HG03565 (cell line): ENCODE measurements around the gene ALDH3B1.

Source experiments
- ATAC-seq: cut with Tn5 transposase; IDR thresholded peaks from one replicate; pipeline ENCODE4 v1.9.1; 2021; ENCODE audit warnings: mild to moderate bottlenecking, moderate library complexity; ENCODE audit not compliant: unreplicated experiment

The ALDH3B1 gene

DNA sequence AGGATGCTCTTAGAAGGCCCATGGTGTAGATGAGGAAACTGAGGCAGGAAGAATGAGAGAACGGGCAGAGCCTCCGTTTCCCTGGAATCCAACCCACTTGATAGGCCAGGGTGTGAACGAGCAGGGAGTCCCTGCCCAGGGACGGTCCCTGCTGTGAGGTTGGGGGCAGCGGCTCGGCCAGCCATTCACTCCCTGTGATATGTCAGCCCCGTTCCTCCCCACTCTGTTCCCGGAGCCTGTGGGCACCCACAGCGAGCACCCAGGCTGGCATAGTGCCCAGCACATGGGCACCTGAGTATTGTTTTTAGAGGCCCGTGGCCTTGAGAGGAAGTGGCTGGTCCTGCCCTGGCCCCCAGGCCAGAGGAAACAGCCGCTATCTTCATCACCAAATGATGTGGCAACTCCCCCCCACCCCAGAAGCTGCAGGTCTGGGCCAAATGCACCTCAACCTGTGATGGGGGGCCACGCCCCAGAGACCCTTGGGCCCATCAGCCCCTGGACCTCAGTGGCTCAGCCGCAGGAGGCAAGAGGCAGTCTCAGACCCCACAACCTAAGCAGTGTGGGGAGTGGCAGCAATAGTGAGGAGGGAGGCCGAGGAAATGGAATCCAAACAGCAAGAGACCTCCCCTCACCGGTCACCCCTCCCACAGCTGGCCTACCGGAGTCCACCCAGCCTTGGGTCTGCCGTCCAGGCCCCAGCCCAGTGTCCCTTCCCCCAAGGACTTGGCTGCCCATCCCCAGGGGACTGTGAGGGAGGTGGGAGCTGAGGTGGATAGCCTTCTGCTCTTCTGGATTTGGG lies 2.1 kb downstream of the ALDH3B1 start:
- no peak for ATAC-seq

DNA sequence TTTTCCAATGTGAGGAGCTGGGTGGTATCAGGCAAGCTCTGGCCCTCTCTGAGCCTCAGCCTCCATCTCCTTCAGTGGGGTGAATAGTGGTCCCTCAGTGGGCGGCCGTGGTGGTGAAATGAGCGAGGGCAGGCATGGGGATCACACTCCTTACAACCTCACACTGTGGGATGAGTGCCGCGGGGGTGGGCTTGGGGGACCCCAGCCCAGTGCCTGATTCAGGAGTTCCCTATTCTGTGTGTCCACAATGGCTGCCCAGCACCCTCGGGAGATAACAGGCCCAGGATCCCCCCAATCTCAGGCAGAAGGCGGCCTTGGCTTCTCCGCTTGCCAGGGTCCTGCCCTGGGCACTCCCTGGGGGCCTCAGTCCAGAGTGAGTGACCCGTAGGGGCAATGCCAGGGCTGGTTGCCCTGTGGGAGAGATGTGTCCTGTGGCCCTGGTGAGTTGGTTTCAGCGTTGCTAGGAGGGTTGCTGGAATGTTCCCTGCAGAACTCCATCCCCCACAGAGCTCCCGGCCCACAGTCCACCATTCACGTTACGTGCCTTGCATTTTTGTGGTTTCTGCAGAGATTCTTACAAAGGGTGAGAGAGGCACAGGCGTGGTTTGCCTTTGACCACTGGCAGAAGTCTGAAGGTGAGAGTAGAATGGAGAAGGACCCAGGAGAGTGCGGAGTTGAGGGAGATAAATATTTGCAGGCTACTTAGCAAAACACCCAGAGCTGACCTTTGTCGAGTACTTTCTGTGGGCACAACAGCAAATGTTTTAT lies 2.9 kb downstream of the ALDH3B1 start:
- ATAC-seq: no peak

DNA sequence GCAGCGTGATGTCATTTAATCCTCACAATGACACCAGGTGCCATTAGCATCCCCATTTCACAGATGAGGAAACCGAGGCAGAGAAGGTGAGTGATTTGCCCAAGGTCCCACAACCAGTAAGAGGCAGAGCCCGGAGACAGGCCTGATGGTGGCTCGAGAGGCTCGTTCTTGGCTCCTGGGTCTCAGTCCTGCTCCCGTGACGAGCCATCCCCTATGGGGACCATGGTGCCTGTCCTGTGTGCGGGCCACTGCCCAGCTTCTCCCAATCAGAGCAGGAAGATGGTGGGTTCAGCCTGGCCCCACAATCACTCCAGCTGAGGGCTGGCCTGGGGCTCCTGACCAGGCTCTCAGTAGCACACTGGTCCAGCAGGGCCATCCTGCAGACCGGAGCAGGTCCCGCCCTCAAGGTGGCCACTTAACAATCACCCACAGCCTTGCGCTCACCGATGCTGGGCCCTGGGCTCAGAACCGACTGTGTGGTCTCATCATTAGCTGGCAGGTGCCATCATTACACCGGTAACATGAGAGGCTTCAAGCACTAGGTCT lies 3.6 kb downstream of the ALDH3B1 start:
- ATAC-seq: no peak

DNA sequence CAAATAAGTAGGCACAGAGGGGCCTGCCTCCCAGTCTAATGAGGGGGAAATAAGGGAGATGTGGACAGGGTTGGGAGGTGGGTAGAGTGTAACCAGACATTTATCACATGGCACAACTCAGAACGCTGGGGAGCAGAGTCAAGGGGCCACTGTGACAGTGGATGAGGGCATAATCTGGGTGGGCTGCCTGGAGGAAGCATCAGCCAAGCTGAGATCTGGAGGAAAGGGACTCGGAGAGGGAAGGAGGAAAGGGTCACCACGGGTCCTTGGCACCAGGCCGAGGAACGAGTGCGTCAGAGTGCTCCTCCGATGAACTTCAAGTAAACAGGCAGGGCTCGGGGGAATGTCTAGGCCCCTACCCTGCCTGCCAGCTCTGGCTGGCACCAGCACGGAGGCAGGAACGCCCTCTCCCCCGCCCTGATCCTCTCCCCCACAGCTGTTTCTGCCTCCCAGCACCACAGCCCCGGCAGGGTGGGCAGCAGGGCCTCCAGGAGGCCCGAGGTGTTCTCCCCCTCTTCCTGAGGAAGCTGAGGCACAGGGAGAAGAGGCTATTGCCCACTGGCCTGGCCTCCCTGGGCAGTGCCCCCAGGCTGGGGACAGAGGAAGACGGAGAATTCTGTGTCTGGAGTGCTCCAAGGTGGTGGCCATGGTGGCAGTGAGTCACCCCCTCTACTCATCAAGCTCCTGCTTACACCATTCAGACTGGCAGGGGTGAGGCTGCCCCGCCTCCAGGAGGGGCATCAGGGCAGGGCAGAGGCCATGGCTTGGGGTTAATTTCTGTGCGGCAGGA lies 4.2 kb downstream of the ALDH3B1 start:
- ATAC-seq: no peak

DNA sequence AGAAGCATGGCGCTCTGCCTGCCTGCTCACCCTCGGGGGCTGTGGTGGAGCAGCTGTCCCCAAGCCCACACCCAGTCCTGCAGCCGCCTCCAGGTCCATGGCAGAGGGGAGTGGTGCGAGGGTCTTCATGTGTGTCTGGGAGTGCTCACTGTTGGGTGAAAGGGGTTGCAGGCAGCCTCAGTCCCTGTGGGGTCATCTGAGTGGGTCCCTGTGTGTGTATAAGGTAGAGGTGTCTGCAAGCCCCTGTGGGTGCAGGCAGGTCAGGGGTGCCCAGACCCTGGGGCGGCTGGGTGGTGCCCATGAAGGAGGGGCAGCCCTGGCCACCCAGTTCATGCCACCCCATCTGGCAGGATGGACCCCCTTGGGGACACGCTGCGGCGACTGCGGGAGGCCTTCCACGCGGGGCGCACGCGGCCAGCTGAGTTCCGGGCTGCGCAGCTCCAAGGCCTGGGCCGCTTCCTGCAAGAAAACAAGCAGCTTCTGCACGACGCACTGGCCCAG lies 4.9 kb downstream of the ALDH3B1 start:
- no peak for ATAC-seq

DNA sequence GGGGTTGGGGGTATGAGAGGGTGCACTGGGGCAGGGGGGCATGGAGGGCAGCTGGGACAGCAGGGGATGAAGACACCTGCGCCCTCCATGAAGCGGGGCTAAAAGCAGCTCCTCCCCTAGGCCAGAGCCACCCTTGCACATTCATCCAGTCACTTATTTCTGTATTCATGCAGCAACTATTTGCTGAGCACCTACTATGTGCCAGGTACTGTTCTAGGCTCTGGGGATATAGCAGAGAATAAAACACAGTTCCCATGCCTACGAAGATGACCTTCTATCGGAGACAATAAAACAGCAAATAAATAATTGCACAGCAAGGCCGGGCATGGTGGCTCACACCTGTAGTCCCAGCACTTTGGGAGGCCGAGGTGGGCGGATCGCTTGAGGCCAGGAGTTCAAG lies 5.3 kb downstream of the ALDH3B1 start:
- no peak for ATAC-seq

DNA sequence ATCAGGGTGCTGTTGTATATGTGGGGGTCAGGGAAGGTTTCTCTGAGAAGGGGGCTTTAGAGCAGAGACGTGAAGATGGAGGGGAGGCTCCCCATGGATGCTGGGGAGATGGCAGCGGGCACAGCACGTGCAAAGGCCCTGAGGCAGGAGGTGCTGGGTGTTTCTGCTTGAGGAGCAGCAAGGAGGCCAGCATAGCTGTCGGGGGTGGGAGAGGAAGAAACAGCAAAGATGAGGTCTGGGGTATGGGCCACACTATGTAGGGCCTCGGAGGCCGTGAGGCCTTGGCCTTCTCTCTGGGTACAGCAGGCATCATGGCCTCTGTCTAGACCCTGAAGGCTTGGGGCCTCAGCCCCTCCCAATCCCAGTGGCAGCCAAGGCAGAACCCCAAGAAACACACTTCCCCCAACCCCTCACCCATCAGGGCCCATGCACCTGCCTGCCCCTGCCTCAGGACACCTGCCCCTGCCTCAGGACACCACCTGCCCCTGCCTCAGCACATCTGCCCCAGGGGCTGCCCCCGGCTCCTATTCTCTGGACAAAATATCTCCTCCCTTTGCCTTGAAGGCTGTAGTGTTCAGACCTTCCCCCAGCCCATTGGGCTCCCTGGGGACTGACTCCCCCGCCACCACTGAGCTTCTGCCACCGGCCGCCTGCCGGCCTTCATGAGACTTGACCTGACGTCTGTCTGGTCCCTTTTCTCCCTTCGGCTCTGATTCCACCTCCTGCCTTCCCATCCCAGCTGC lies 6.2 kb downstream of the ALDH3B1 start:
- ATAC-seq: no peak

DNA sequence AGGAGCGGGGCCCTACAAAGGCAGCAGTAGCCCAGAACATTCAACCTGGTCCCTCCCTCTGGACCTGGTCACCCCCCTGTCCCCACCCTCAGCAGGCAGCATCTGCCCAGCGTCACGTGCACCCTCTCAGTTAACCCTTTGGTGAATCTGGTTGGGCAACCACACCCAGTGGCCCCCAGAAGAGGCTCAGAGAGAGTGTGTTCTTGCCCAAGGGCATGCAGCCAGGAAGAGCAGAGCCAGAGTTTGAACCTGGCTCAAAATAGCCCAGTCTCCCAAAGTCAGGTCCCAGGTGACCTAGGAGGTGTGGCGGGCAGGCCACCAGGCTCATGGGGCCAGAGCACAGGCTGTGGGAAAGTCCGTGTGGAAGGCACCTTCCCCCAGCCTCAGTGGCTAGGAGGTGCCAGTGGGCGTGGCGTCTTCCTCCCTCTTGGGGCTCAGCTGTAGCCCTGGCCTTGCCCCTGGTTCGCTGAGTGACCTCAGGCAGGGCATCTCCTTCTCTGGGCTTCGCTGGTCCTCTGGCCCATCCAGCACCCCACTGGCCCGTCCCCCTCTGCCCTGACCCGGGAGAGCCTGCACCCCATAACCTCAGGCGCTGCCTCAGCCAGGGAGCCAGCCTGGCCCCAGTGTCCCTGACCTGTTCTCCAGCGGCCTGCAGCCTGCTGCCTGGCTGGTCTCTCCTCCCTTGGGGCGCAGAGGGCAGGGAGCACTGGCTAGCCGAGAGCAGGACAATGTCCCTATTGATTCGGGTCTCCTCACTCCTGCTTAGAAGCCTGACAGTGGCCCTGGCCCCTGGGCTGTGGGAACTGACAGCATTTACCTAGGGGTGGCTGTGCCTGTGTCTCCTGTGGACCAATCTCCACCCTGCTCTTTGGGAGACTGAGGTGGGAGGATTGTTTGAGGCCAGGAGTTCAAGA lies 7.0 kb downstream of the ALDH3B1 start:
- ATAC-seq: no peak

DNA sequence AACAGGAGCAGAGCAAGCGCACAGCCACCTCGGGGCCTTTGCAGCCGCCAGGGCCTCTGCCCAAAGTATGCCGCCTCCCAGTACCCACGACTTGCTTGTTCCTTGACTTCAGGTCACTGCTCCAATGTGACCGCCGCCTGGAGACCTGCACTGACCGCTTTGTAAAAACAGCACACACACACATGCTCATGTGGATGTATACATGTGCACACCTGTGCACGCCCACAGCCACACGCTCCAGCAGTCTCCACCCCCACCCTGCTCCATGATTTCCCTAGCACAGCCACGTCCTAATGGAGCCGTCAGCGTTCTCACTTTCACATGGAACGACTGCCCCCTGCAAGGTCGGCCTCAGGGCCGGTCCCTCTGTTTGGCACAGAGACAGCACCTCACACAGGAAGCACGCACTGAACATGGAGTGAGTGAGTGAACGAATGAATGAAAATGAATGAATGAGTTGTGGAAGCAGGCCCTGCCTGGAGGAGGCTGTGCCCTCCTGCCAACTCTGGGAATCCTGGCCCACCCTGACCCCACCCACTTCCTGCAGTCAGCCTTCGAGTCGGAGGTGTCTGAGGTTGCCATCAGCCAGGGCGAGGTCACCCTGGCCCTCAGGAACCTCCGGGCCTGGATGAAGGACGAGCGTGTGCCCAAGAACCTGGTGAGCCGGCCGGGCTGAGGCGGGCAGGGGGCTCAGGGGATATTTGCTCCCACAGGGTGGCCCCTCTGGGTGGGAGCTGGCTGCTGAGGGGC lies 8.0 kb downstream of the ALDH3B1 start:
- ATAC-seq: no peak

DNA sequence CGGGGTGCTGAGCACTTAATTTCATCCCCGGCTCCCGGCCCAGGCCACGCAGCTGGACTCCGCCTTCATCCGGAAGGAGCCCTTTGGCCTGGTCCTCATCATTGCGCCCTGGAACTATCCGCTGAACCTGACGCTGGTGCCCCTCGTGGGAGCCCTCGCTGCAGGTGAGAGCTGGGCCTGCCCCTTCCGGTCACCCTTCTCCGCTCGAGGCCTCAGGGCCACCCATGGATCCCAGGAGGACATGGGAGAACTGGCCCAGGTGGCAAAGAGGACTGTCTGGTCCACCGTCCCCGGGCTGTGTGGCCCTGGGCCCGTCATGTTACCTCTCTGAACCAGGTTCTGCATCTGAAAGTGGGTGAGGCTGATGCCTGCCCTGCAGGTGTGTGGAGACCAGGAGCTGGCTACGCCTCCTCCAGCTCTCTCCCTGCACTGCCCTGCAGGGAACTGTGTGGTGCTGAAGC lies 8.6 kb downstream of the ALDH3B1 start:
- no peak for ATAC-seq

DNA sequence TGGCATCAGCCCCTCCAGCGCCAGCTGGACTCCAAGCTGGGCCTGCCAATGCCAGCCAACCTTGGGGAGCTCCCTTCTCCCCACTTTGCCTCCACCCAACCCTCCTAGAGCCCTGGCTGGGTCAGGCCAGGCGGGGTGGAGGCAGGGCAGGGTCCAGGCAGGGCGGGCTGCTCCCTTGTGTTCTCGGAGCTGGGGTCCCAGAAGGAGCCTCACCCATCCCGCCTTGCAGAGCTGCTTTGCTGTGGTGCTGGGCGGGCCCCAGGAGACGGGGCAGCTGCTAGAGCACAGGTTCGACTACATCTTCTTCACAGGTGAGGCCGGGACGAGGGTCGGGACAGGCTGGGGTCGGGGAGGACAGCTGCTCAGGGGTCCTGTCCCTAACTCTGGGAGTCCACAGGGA lies 9.4 kb downstream of the ALDH3B1 start:
- no peak for ATAC-seq

DNA sequence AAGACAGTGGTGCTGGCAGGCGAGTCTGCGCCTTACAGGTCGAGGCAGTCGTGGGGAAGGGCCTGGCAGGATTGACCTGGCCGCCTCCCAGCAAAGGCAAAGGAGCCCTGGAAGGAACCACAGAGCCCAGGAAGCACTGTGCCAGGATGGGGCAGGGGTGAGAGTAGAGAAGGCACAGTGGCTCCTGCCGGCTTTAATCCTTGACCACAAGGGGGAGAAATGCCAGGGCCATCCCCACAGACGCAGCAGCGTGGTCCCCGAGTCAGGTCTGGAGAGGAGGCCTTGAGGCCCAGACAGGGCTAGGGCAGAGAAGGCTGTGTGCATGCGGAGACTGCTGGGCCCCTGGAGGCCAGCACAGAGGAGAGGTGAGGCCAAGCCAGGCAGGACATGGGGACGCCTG lies 10.4 kb downstream of the ALDH3B1 start:
- no peak for ATAC-seq

DNA sequence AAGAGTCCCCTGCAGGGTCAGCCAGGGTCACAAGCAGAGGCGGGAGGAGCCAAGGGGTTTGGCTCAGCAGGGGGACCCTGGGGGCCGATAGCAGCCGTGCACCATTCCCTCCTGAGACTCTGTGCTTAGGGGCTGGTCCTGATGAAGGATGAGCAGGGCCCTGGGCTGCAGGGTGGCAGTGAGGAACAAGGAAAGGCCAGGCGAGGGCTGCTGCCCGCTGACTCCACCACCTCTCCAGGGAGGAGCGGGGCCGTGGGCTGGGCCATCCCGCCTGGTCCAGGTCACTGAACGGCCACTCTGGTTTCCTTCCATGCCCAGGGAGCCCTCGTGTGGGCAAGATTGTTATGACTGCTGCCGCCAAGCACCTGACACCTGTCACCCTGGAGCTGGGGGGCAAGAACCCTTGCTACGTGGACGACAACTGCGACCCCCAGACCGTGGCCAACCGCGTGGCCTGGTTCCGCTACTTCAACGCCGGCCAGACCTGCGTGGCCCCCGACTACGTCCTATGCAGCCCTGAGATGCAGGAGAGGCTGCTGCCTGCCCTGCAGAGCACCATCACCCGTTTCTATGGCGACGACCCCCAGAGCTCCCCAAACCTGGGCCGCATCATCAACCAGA lies 11.2 kb downstream of the ALDH3B1 start:
- ATAC-seq: no peak

DNA sequence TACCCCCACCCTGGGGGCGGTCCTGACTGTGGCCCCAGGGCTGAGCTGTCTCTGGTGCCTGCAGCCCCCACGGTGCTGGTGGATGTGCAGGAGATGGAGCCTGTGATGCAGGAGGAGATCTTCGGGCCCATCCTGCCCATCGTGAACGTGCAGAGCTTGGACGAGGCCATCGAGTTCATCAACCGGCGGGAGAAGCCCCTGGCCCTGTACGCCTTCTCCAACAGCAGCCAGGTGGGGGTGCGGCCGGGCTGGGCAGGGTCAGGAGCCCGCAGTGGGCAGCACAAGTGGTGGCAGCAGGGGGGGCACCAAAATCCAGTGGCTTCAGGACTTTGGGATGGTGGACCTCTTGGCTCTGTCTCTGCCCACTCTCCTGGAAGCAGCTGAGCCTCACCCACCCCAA lies 12.4 kb downstream of the ALDH3B1 start:
- no peak for ATAC-seq

DNA sequence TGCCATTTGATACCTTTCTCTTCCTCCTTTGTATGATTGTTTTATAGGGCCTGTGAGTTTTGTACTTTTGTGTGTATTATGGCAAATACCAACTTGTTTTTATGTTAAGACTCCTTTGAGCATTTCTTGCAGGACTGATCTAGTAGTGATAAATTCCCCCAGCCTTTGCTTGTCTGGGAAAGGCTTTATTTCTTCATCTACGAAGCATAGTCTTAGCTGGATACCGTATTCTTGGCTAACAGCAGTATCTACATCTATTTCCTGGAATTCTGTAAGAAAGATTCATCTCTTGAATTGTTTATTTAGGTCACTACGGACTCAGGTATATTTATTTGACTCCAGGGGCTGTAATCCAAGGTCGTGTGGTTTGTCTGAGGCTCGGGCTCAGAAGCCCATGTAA lies 14.4 kb downstream of the ALDH3B1 start:
- ATAC-seq: no peak

DNA sequence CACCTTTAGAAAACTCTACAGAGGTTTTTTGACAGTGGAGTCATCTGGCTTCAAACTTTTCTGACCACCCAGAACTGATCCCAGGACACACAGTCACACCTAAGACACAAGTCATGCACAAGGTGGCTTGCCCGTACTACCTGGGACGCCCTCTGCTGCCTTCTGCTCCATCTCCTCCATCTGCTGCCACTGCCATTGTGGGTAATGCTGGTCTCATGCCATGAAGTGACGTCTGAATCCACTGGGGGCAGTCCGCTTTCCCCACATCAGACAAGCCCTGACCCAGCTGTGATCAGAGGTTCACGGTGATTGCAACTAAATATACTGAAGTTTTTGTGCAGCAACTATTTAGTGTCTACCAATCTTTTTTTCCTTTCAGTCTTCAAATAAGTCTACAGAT lies 14.9 kb downstream of the ALDH3B1 start:
- ATAC-seq: no peak

DNA sequence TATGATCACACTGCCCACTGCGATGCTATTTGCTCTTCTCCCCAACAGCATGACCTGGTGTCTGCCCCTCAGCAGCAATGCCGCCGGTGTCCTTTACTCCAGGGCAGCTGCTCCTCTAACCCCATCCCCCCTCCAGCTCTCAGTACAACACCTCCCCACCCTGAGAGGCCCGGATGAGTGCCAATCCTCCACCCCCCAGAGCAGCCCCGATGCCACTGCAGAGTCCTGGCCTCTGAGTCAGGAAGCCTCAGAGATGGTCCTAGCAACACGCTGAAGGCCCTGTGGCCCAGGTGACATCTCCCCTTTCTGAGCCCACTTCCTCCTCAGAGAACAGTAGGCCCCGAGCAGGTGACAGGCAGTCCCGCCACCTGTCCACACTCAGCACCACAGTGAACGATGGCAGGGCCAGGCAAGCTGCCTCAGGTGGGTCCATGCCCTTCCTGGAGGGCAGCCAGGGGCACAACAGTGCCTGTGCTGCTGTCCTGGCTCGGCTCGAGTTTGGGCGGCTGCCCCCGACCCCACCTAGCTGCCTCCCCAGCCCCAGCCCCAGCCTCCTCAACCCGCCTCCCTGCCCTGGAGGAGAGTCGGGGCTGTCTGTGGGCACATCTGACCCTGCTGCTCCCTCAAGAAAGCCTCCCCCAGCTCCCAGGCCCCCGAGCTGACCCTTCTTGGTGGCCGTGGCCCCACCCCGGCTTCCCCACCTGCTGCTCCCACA lies 16.4 kb downstream of the ALDH3B1 start:
- no peak for ATAC-seq

DNA sequence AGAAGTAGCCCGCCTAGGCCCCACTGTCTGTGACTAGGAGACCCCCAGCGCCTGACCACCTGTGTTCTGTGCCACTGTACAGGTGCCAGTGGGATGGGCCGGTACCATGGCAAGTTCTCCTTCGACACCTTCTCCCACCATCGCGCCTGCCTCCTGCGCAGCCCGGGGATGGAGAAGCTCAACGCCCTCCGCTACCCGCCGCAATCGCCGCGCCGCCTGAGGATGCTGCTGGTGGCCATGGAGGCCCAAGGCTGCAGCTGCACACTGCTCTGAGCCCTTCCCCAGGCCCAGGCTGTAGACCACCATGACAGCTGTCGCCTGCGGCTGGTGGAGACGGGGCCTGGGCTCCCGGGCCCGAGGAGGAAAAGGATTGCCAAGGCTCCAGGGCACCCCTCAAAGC lies 17.5 kb downstream of the ALDH3B1 start:
- ATAC-seq: no peak
